ENCODE results near the gene NRG3. TPM values are rescaled to one million over a fixed set of nuclear protein-coding genes. Genes with fewer than 3 reads are reported as not detected.

The NRG3 gene
- total and polyA plus RNA-seq, 8 donors: 0.14 to 0.59 (median 0.25) TPM; not detected in 2

- FAIRE-seq: no peak
- TF ChIP-seq, protein P1, sequence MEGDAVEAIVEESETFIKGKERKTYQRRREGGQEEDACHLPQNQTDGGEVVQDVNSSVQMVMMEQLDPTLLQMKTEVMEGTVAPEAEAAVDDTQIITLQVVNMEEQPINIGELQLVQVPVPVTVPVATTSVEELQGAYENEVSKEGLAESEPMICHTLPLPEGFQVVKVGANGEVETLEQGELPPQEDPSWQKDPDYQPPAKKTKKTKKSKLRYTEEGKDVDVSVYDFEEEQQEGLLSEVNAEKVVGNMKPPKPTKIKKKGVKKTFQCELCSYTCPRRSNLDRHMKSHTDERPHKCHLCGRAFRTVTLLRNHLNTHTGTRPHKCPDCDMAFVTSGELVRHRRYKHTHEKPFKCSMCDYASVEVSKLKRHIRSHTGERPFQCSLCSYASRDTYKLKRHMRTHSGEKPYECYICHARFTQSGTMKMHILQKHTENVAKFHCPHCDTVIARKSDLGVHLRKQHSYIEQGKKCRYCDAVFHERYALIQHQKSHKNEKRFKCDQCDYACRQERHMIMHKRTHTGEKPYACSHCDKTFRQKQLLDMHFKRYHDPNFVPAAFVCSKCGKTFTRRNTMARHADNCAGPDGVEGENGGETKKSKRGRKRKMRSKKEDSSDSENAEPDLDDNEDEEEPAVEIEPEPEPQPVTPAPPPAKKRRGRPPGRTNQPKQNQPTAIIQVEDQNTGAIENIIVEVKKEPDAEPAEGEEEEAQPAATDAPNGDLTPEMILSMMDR (IDR thresholded peaks at IDR 0.05): no peak
- DNase-seq: peak in 4 of 6 donors; percentile 32 to 61 (median 47)
- H3K27me3 ChIP-seq: no peaks in the 10 kb centered on the region
- peak; percentile 83 to 91 (median 86) for ATAC-seq
- H3K9me3 ChIP-seq: no peaks in the 10 kb centered on the region
- peaks cover 5 to 23% (median 12%) of the 10 kb centered on the region in 3 donors for H3K4me1 ChIP-seq
- intact Hi-C loops (cut with DNase I): no loop called here
- peak overlapping the region in 3 of 4 donors; percentile 23 to 62 (median 48) for H3K27ac ChIP-seq
- no peaks in the 10 kb centered on the region for H3K36me3 ChIP-seq
- H3K4me3 ChIP-seq: no peak overlapping the region
- 38% methylated on average over 5 of the region's 5 CpGs for WGBS, 2 donors
These were observed 516.1 kb downstream of the NRG3 start for GRCh38 chr10:82390866-82391658.

GRCh38 chr10:82391971-82392370, 517.0 kb downstream of the NRG3 start:
- ATAC-seq (no peak), FAIRE-seq (no peak), DNase-seq (no peak)
- Histone ChIP-seq H3K4me3 (no peak overlapping the region), H3K9me3 (no peaks in the 10 kb centered on the region), H3K27ac (peak overlapping the region in 1 of 4 donors; percentile 23), H3K36me3 (no peaks in the 10 kb centered on the region), H3K4me1 (peaks cover 5 to 23% (median 12%) of the 10 kb centered on the region in 3 donors), H3K27me3 (no peaks in the 10 kb centered on the region)
- TF ChIP-seq, protein P1 (IDR thresholded peaks at IDR 0.05): no peak
- WGBS, 2 donors: 60 to 67% methylated on average over 4 of the region's 4 CpGs
- intact Hi-C loops (cut with DNase I): no loop called here

GRCh38 chr10:82392533-82392932, 517.5 kb downstream of the NRG3 start:
- H3K9me3 ChIP-seq: no peaks in the 10 kb centered on the region
- DNase-seq: no peak
- H3K27me3 ChIP-seq: no peaks in the 10 kb centered on the region
- intact Hi-C loops (cut with DNase I): no loop called here
- H3K4me1 ChIP-seq: peaks cover 9 to 23% (median 12%) of the 10 kb centered on the region in 3 donors
- no peaks in the 10 kb centered on the region for H3K36me3 ChIP-seq
- H3K27ac ChIP-seq: no peak overlapping the region
- peak; percentile 36 to 46 (median 42) for ATAC-seq
- TF ChIP-seq, protein P1 (IDR thresholded peaks at IDR 0.05): no peak
- no peak for FAIRE-seq
- no peak overlapping the region for H3K4me3 ChIP-seq

- H3K36me3 ChIP-seq: no peaks in the 10 kb centered on the region
- no peak overlapping the region for H3K4me3 ChIP-seq
- WGBS, 2 donors: 27 to 36% methylated on average over 5 of the region's 5 CpGs
- intact Hi-C loops (cut with DNase I): no loop called here
- peak; percentile 23 to 70 (median 56) for DNase-seq
- FAIRE-seq: no peak
- H3K9me3 ChIP-seq: no peaks in the 10 kb centered on the region
- TF ChIP-seq, protein P1 (IDR thresholded peaks at IDR 0.05): no peak
- peak; percentile 44 to 77 (median 71) for ATAC-seq
- no peaks in the 10 kb centered on the region for H3K27me3 ChIP-seq
- H3K4me1 ChIP-seq: peaks cover 9 to 23% (median 12%) of the 10 kb centered on the region in 3 donors
- H3K27ac ChIP-seq: no peak overlapping the region
These were observed 519.1 kb downstream of the NRG3 start for GRCh38 chr10:82394122-82394521.

DNA sequence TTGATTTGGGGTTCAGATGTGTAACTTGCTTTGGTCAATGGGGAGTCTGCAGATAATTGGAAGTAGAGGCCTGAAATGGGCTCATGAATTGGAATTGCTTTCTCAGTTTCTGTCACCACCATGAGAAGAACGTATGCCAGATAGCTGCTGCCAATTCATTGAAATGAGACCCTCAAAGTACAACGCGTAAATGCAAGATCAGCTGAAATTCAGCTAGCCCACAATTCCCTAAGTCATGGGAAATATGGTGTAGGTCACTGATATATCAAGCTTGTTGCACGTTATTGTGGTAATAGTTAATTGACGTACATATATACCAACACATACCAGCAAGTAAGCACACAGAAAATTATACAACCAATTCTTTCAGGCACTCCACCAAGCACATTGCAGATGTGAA, 520.0 kb downstream of the NRG3 start:
- no peak overlapping the region for H3K27ac ChIP-seq
- TF ChIP-seq, protein P1 (IDR thresholded peaks at IDR 0.05): no peak
- intact Hi-C loops (cut with DNase I): no loop called here
- H3K9me3 ChIP-seq: no peaks in the 10 kb centered on the region
- no peak overlapping the region for H3K4me3 ChIP-seq
- DNase-seq (no peak), FAIRE-seq (no peak), ATAC-seq (no peak)
- no peaks in the 10 kb centered on the region for H3K27me3 ChIP-seq
- no peaks in the 10 kb centered on the region for H3K36me3 ChIP-seq
- WGBS, 2 donors: 97% methylated on average over 5 of the region's 5 CpGs
- peaks cover 9 to 23% (median 12%) of the 10 kb centered on the region in 3 donors for H3K4me1 ChIP-seq
